Epithelial cell of esophagus (primary cell): Measurements from ENCODE around the gene ISYNA1.

Experiments
- DNase-seq: peaks from one replicate; pipeline ENCODE4 v3.0.0; 2010; ENCODE audit warnings: low read depth
- H3K4me3 ChIP-seq: 2 replicates; pipeline ENCODE4 v1.5.1; 2011; ENCODE audit warnings: mild to moderate bottlenecking, low read length, control low read depth
- TF ChIP-seq, protein P1 (sequence below): IDR thresholded peaks from 2 replicates; pipeline ENCODE4 v1.5.1; 2011; ENCODE audit warnings: low read depth, mild to moderate bottlenecking, low read length, control low read depth, inconsistent platforms; ENCODE audit not compliant: insufficient read depth; ENCODE audit errors: missing control alignments

The ISYNA1 gene

DNA sequence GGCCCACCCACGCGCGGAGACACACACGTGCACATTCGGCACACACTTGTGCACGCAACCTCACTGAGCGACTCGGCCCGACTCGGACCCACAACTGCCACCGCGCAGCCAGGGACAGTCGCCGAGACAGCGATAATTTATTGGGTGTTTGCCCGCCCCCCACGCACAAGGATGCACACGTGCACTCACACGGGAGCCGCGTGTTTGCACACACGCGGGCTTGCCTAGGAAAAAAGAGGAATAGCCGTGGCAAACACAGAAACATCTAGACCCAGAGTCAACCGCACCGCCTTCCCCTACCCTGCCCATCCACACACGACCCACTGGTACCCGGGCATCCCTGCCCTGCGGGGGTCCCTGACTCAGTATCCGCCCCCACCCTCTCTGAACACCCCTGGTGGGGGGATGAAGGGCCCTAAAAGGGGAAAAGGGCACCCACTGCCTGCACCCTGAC lies 19.9 kb downstream of the ISYNA1 start:
- H3K4me3 ChIP-seq = no peak overlapping the region
- no peak for DNase-seq

DNA sequence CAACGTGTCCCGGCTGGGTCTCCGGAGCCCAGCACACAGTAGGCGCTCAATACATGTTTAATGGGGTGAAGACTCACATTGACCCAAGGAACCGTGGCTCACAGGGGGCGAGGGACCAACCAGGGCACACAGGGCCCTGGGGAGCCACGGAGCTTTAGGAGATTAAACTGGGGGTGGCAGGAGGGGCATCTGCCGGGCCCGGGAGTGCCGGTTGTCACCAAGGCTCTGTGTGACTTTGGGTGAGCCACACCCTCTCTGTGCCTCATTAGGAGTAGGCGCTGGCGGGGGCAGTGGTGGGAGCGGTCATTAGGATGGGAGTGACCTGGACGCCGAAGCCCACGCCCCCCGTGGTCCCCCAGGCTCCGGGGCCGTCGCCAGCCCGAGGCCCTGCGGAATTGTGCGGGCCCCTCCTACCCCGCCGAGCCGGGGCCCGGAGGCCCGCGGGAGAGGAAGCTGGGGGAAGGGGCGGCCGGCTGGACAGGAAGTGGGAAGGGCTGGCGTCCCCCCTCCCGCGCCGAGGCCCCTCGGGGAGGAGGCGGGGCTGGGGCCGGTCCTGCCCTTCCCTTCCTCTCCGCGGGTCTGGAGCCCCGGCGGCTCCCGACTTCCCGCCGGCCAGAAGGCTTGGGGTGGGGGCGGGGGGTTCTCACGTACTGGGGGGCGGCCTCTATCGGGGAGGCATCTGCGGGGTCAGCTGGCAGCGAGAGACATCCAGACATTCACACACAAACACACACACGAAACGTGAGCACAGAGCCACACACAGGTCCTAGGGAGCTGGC lies 20.5 kb downstream of the ISYNA1 start:
- peak overlapping the region; percentile 25 for H3K4me3 ChIP-seq

More for the DNA sequence above, 19.9 kb downstream of the ISYNA1 start:
- TF ChIP-seq, protein P1, sequence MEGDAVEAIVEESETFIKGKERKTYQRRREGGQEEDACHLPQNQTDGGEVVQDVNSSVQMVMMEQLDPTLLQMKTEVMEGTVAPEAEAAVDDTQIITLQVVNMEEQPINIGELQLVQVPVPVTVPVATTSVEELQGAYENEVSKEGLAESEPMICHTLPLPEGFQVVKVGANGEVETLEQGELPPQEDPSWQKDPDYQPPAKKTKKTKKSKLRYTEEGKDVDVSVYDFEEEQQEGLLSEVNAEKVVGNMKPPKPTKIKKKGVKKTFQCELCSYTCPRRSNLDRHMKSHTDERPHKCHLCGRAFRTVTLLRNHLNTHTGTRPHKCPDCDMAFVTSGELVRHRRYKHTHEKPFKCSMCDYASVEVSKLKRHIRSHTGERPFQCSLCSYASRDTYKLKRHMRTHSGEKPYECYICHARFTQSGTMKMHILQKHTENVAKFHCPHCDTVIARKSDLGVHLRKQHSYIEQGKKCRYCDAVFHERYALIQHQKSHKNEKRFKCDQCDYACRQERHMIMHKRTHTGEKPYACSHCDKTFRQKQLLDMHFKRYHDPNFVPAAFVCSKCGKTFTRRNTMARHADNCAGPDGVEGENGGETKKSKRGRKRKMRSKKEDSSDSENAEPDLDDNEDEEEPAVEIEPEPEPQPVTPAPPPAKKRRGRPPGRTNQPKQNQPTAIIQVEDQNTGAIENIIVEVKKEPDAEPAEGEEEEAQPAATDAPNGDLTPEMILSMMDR = no peak

DNA sequence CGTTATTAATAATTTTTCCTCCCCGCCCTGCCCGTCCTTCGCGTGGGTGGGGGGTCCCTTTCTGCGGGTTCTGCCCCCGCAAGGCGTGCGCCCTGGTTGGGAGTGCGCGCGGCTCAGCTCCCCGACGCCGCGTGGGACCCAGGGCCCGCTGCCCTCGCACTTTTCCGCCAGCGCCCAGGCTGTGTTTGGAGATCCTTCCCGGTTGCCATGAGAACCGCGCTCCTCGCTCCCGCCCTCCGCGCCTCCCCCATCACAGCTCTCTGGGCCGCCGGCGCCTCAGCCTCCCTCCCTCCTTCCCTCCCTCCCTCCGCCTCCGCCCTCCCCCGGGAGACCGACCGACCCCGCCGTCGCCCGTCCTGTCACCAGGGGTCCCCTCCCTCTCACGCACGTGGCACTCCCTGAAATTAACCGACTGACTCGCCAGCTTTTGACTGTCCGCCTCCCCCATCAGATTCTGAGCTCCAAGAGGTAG lies 21.1 kb downstream of the ISYNA1 start:
- DNase-seq = peak; percentile 51
- H3K4me3 ChIP-seq = peak overlapping the region; percentile 25
- TF ChIP-seq, protein P1 = no peak

More for the DNA sequence above, 20.5 kb downstream of the ISYNA1 start:
- TF ChIP-seq, protein P1 = no peak
- no peak for DNase-seq

DNA sequence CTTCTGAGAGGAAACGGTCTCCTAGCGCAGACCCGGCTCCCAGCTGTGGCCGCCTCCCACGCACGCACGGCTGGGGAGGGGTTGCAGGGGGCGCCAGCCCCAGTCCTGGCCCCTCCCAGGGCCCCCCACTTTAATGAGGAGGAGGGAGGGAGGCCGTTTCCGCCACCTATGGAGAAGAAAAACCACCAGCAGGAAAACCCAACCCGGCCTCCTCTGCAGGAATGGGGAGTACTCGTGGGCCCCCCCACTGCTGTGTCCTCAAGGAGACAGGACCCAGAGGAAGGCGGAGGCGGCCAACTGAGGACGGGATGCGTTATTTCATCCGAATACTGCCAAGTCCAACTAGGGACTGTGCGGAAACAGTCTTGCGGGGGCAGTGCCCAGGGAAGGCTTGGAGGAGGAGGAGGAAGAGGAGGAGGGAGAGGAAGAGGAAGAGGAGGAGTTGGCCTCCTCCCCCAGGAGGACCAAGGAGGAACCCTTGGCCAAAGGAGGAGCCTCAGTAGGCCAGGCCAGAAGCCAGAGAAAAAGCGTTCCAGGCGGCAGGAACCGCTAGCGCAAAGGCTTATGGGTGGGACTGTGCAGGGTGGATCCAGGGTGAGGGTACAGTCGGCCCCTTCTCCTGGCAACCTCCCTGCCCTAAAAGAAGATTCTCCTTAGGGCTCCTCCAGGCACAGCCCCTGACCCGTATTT lies 22.6 kb downstream of the ISYNA1 start:
- H3K4me3 ChIP-seq = no peak overlapping the region
- TF ChIP-seq, protein P1 = no peak
- no peak for DNase-seq

DNA sequence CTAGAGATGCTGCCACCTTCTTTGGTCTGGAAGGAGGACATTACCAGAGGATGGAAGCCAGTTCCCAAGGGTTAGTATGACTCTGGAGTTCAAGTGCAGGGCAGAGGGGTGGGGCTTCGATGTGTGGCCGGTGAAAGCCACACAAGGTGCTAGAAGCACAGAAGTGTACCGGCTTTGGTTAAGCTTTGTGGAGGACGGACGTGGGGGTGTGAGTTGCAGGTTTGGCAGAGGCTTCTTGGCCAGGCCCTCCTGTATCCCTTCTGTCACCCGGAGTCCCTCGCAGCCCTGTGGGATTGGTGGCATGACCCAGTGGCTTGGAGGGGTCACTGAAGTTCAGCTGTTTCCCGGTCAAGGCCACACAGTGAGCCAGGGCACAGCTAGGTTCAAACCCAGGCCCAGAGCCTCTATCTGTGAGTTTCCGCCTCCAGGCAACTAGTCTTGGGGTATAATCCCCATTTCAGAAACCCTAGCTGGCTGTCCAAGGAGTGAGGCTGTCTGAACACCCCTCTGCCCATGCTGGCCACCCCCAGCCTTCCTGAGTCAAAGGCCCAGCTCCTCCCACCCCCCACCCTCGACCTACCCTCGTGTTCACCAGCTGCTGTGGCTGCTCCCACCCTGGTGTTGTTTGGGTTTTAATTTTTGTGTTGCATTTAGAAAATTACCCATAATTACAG lies 23.3 kb downstream of the ISYNA1 start:
- TF ChIP-seq, protein P1 = no peak
- H3K4me3 ChIP-seq = no peak overlapping the region
- no peak for DNase-seq

DNA sequence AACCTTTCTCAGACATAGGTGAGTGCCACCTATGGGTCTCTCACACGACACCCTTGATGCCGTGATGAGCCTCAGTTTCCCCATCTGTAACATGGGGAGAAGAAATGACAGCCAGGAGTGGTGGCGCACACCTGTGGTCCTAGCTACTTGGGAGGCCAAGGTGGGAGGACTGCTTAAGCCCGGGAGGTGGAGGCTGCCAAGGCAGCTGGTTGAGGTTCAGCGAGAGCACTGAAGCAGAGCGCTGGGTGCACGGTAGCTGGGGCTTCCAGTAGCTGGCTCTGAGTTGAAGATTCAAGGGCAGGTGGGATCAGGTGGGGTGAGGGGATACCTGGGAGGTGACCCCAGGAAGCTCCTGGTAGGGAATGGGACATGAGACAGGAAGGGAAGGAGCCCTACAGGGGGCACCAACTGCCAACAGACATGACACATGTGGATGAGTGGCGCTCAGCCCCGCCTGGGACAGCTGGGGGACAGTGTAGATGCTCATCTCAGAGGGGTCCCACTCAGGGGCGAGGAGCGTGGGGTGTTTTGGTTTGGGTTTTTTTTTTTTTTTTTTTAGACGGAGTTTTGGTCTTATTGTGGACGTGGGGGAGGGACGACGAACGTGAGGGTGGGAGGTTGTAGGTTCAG lies 25.2 kb downstream of the ISYNA1 start:
- no peak overlapping the region for H3K4me3 ChIP-seq
- TF ChIP-seq, protein P1 = no peak

More for the DNA sequence above, 25.2 kb downstream of the ISYNA1 start:
- no peak for DNase-seq
